Ammon's horn (tissue), 1 donor: Measurements from ENCODE around the gene CALML3.
"Not testable (repeated sequence)": the region's sequence is repeated elsewhere in the genome, so short reads cannot be mapped to it uniquely, and the experiment has no call there.

Experiments used
- DNase-seq: peaks from one replicate; pipeline ENCODE4 v3.0.0-alpha.2; 2016; ENCODE audit warnings: low spot score

The CALML3 gene

DNA sequence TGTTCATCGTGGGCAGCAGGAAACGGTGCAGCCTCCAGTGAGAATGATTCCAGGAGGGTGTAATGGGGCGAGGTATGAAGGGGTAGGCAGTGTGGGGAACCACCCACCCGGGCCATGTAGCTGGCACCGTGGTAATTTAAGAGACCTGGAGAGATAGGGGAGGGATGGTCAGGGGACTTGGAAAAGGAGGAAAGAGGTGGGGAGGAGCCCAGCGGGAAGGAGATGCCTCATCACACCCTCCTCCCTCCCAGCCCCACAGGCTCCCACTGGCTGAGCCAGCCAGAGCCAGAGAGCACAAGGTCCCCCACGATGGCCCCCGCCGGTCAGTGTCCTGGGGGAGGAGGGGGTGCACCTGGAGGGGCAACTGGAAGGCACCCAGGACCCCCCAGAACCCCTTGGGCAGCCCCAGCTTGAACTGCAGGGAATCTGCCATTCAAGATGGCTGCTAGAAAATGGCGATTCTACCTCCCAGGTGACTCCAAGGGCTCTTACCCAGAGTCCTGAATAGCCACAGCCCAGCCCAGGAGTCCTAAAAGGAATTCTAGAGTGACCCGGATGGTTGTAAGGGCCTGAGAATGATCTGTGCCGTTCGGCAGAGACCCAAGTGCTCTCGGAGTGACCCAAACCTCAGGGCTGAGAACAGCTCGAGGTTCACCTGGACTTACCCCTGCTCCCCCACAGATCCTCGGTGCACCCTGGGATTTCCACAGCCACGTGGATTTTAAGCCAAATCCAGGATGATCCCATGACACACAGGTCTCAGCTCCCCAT lies 28.8 kb downstream of the CALML3 start:
- no peak for DNase-seq

GRCh38 chr10:5555021-5555510 lies 30.3 kb downstream of the CALML3 start:
- no peak for DNase-seq

GRCh38 chr10:5555881-5556280 lies 31.1 kb downstream of the CALML3 start:
- no peak for DNase-seq

GRCh38 chr10:5556576-5556975 lies 31.8 kb downstream of the CALML3 start:
- no peak for DNase-seq

DNA sequence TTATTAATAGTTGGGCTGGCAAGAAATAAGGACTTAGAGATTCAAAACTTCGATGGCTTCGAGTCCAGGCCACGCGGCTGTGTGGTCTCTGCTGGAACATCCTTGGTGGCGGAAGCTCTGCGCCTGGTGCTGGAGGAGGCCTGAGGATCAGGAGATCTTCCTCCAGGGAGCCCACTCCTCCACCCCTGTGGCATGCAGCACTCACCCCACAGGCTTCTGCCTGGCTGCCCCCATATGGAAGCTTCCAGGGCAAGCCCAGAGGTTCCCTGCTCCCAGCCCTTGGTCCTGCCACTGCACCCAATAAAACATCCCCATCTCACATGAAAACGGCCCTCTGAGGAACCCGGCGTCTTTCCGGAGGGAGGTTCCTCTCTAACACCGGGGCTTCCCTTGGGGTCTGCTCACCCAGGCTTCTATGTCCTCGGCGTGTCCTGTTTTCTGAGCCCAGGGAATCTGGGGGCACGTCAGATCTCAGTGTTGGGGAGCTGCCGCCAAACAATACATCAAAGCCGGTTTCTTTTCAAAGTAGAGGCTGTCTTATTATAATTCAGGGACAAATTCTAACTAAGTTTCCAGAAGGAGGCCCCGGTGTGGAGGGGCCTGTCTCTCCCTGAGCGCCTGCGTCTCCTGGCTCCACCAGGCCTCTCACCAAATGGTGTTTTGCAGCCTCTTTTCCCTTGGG lies 32.4 kb downstream of the CALML3 start:
- no peak for DNase-seq

DNA sequence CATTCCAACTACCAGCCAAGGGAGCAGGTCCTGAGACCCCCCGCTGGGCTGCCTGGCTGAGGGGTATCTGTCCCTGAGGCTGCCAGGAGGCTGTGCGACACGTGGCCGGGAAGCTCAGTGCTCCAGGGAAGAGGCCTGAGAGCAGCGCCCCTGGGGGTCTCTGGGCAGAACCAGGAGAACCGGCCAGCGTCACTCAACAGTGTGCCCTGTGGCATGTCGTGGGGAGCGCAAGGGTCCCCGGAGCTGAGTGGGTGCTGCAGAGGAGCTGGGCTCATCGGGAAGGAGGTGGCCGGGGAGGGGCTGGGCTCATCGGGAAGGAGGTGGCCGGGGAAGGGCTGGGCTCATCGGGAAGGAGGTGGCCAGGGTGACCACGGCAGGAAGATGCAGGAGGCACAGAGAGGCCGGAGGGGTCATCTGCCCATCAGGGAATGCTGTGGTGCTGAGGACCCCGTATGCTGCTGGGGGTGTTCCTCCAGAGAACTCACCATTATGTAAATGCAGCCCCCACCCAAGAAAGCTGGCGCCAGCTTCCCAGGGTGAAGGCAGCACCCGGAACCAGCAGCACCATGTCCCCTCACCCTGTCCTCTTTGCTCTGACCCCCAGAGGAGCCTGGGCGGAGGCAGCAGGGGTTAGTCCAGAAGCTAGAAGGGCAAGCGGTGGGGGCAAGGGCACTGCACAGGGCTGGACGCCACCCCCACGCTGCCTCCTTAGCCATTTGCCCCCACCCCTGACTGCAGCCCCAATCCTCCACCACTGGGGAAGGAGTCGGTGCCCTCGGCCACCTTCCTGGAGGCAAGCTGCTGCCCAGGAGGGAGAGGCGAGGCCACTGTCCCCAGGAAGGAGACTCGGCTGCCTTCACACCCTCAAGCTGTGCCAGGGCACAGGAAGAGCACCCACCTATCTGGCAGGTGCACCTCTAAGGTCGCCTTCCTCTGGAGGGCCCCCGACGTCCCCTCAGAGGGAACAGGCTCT lies 33.3 kb downstream of the CALML3 start:
- no peak for DNase-seq

DNA sequence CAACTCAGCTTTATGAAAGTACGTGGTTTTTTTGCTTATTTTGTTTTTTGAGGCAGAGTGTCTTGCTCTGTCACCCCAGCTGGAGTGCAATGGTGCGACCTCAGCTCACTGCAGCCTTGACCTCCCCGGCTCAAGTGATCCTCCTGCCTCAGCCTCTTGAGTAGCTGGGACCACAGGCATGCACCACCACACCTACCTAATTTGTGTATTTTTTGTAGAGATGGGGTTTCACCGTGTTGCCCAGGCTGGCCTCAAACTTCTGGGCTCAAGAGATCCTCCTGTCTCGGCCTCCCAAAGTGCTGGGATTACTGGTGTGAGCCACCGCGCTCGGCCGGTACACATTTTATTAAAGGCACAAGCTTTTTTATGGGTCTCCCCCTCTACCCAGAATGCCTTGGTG lies 34.3 kb downstream of the CALML3 start:
- not testable (repeated sequence) for DNase-seq

- peak; percentile 35 for DNase-seq
These were observed 34.9 kb downstream of the CALML3 start for GRCh38 chr10:5559642-5560141.

DNA sequence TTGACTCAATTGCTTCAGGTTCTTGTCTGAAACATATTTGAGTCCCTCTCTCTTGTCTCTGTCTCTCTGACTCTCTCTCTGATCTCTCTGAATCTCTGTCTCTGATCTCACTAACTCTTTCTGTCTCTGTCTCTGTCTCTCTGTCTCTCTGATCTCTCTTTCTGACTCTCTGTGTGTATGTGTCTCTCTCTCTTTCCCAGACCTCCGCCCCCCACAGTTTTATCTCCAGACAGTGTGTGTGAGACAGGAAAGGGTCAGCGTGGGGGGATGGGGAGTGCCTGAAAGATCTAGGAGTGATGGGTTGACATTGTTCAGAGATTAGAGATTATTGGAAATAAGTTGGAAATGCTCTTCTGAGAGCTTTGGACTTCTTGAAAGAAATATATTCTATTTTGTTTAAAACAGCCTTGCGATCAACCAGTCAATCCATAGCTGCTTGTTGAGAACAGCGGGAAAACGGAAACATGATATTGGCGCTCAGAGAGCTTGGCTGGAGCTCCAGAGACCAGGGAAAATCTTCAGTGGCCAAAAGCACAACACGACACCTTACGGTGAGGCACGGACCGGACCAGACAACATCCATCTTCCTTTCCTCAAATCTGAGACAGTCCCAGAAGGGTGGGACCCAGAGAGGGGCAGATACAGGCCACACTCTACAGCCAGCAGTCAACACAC lies 35.5 kb downstream of the CALML3 start:
- DNase-seq = no peak

- DNase-seq = no peak
These were observed 36.3 kb downstream of the CALML3 start for GRCh38 chr10:5560817-5561703.

- no peak for DNase-seq
These were observed 37.2 kb downstream of the CALML3 start for GRCh38 chr10:5561704-5562645.

- no peak for DNase-seq
These were observed 38.7 kb downstream of the CALML3 start for GRCh38 chr10:5563321-5563961.

DNA sequence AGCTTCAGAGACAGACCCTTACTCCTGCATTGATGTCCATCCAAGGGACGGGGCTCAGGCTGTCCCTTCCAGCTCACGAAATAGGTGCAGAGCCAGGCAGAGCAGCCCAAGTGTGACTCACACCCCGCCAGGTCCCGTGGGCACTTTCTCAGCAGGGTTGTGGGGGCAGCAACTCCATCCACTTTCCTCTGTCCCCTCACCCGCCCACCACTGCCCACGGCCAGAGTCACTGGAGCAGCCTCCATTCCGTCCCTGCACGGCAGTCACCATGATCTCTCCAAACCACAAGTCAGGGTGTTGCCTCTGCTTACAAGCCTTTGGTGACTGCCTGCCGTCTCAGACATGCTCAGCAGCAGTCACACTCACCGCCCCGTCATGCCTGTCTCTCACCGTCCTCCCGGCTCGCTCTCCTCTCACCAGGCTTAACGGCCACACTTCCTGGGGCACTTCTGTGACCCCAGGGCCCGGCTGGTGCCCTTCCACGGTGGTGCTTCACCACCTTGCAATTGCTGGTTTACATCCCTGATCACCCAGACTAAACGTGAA lies 39.3 kb downstream of the CALML3 start:
- DNase-seq = no peak

GRCh38 chr10:5564537-5565204 lies 39.9 kb downstream of the CALML3 start:
- no peak for DNase-seq

- no peak for DNase-seq
These were observed 40.4 kb downstream of the CALML3 start for GRCh38 chr10:5565205-5565545.

DNA sequence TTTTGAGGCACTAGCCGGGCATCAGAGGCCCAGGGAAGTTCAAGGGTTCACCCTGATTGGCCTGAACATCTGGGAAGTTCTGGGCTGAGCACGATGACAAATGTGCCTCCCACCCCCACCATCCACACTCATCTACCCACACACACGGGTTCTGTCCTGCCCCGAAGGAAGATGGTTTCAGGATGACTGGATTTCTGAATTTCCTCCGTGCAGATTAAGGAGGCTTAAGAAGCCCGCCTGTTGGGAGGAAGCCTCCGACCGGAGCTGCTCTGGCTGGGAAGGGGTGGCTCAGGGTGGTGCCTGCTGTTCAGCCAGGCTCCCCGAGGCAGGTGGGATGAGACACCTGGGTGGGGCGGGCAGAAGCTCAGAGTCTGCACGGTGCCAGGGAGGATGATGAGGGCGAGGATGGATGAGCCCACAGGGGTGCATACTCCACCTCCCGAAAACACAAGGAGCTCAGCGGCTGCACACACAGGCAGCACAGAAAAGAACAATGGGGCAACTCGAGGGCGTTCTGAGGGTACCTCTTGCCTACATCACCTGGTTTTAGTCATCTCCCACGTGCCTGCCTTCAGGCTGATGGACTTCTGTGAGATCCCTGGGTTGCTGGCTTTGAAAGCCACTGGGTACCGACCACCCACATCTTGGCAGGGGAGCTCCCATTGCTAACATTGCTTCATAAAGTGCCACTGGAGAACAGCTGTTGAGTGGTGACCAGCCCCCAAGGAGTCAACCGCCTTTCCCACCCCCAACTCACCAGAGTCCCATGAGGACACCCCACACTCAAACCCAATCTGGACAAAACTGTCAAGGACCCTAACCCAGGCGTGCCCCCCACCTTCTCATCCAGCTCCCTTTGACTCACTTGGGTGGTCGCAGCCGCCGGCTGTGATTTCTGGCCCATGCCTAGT lies 41.2 kb downstream of the CALML3 start:
- DNase-seq = no peak

GRCh38 chr10:5566614-5567013 lies 41.9 kb downstream of the CALML3 start:
- DNase-seq = no peak
